Gastroesophageal sphincter (tissue), 3 donors: ENCODE results near the gene SUSD3.

Source experiments
- CTCF ChIP-seq, 4 experiments: fragments of 200-600 bp in 2 of 4; fragments of 450-650 bp in 2 of 4; sonication (generic) in 1 of 4; IDR thresholded peaks; one replicate each; pipeline ENCODE4 v1.5.1; 2017 to 2019; ENCODE audit warnings: antibody characterized with exemption in 4 of 4, mild to moderate bottlenecking in 2 of 4, moderate library complexity in 2 of 4
- EP300 ChIP-seq: sonication (generic); formaldehyde crosslinking; IDR thresholded peaks from one replicate; pipeline ENCODE4 v1.6.1; 2017; ENCODE audit warnings: antibody characterized with exemption, mild to moderate bottlenecking
- POLR2AphosphoS5 ChIP-seq: sonication (generic); formaldehyde crosslinking; IDR thresholded peaks from one replicate; pipeline ENCODE4 v1.6.1; 2017; ENCODE audit warnings: antibody characterized with exemption

GRCh38 chr9:93052791-93053540 is 5.5 kb upstream of the SUSD3 start:
- TF ChIP-seq CTCF (IDR thresholded peaks at IDR 0.05) (no peak), EP300 (no peak), POLR2AphosphoS5 (no peak)
